Measurements from ENCODE around the gene ASPG.
A peak's percentile ranks its signal among the peaks of the same experiment; 100 is the strongest.

Gene ASPG

GRCh38 chr14:104138098-104138717 is 52.7 kb downstream of the ASPG start, which contains the start of gene KIF26A:
TSS of gene KIF26A (plus strand) at chr14:104138587. CDS start at chr14:104138723, 136 bp downstream.
- peak within 1 kb of the TSS; percentile 27 for H3K27ac ChIP-seq
- TF ChIP-seq CTCF (conservative IDR thresholded peaks at IDR 0.05) (no peak), ZFX (IDR thresholded peaks at IDR 0.05) (no peak)

- peak overlapping the region; percentile 27; the same call in 1 of the 2 replicates for H3K27ac ChIP-seq
- TF ChIP-seq ZFX (IDR thresholded peaks at IDR 0.05) (no peak), CTCF (conservative IDR thresholded peaks at IDR 0.05) (no peak)
These were observed 53.4 kb downstream of the ASPG start for GRCh38 chr14:104138718-104139459.

GRCh38 chr14:104139460-104140212 is 54.1 kb downstream of the ASPG start:
- TF ChIP-seq CTCF (conservative IDR thresholded peaks at IDR 0.05) (no peak), ZFX (IDR thresholded peaks at IDR 0.05) (no peak)
- H3K27ac ChIP-seq: no peak overlapping the region

GRCh38 chr14:104140213-104140462 is 54.6 kb downstream of the ASPG start:
- H3K27ac ChIP-seq: no peak overlapping the region
- no peak for TF ChIP-seq ZFX (IDR thresholded peaks at IDR 0.05)
- TF ChIP-seq CTCF (conservative IDR thresholded peaks at IDR 0.05): no peak

GRCh38 chr14:104140463-104141331 is 55.2 kb downstream of the ASPG start:
- TF ChIP-seq ZFX (IDR thresholded peaks at IDR 0.05): no peak
- no peak for TF ChIP-seq CTCF (conservative IDR thresholded peaks at IDR 0.05)
- H3K27ac ChIP-seq: no peak overlapping the region

- H3K27ac ChIP-seq: no peak overlapping the region
These were observed 56.2 kb downstream of the ASPG start for GRCh38 chr14:104141621-104142091.

More at GRCh38 chr14:104141621-104142091, 56.2 kb downstream of the ASPG start:
- TF ChIP-seq CTCF (conservative IDR thresholded peaks at IDR 0.05) (no peak), ZFX (IDR thresholded peaks at IDR 0.05) (no peak)

Measured in C4-2B (cell line).